Stimulated activated CD4-positive, alpha-beta T cell treated with anti-CD3 and anti-CD28 coated beads, TNF-alpha, amount 100 ng/mL, for 4 hours (primary cell): Measurements from ENCODE around the gene MAP4K3.
"Not testable (repeated sequence)": the region's sequence is repeated elsewhere in the genome, so short reads cannot be mapped to it uniquely, and the experiment has no call there.

Experiments
- DNase-seq, 3 experiments: peaks; one replicate each; pipeline ENCODE4 v3.0.0-alpha.2; 2020; ENCODE audit warnings: low read depth in 3 of 3

The MAP4K3 gene

DNA sequence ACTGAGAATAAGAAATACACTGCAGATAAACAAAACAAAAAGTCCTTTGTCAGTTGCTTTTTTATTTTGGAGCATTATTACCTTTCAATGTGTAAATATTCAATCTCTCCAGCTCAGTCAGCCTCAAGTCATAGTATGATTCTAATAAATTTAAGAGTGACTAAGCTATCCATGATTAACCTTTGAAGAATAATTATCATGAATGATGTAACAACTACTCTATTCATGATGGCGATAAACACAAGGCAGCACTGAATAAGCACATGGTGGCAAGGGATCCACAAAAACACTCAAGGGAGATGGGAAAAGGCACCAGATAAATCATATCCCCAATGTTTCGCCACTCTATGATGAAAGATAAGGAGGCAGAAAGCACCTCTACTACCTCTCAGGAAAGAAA is 67.0 kb downstream of the MAP4K3 start:
- no peak for DNase-seq

DNA sequence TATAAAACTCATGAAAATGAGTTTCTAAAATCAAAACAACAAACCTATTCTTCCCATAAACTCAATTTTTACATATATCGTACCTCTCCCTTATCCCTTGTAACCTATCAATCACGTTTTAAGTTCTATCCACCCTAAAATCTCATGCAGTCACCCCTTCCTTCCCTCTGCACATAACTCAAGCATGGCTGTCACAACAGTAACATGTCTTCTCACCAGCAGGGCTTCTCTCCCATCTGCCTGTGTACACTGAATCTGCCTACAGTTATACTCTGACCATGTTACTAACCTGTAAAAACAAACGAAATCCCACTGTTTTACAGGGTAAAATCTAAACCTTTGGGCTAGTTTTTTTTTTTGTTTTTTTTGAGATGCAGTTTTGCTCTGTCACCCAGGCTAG is 68.2 kb downstream of the MAP4K3 start:
- DNase-seq = no peak

DNA sequence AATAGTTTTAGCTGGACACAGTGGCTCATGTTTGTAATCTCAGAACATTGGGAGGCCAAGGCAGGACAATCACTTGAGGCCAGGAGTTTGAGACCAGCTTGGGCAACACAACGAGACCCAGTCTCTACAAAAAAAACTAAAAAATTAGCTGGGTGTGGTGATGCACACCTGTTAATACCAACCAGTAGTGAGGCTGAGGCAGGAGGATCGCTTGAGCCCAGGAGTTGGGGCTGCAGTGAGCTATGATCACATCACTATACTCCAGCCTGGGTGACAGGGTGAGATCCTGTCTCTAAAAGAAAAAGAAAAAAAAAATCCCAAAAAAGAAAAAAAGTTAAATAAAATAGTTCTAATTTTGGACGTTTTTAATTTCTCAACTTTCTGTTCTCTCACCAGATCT is 68.7 kb downstream of the MAP4K3 start:
- no peak for DNase-seq

DNA sequence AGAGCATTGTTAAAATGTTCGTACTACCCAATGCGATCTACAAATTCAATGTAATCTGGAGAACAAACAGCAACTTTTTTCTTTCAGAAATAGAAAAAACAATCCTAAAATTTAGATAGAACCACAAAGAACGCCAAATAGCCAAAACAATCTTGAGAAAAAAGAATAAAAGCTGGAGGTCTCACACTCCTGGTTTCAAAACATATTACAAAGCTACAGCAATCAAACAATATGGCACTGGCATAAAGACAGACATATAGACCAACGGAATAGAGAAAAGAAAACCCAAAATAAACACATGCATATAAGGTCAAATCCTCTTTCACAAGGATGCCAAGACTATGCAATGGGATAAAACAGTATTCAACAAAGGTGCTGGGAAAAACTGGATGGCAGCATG is 74.5 kb downstream of the MAP4K3 start:
- DNase-seq = no peak

DNA sequence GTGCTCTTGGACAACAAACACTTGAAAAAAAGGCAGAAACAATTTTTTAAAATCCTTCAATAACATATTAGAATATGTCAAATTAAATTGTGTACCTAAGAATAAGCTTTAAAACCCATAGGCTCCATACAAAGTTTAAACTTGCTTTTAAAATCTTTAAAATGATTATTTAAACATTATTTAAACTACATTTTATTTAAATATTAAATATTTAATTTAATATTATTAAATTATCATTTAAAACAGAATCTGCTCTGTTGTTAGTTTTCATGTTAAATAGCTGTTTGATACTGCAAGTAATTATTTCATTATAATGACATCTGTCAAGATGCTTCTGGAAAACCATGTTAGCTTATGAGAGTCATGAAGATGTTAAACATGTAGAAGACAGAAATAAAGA is 75.6 kb downstream of the MAP4K3 start:
- no peak for DNase-seq

DNA sequence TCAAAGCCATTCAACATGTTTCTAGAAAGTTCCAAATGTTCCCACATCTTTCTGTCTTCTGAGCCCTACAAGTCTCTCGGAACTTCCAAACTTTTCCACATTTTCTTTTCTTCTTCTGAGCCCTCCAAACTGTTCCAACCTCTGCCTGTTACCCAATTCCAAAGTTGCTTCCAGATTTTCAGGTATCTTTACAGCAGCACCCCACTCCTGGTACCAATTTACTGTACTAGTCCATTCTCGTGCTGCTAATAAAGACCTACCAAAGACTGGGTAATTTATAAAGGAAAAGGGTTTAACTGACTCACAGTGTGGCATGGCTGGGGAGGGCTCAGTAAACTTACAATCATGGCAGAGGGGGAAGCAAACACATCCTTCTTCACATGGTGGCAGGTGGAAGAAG is 76.7 kb downstream of the MAP4K3 start:
- not testable (repeated sequence) for DNase-seq

DNA sequence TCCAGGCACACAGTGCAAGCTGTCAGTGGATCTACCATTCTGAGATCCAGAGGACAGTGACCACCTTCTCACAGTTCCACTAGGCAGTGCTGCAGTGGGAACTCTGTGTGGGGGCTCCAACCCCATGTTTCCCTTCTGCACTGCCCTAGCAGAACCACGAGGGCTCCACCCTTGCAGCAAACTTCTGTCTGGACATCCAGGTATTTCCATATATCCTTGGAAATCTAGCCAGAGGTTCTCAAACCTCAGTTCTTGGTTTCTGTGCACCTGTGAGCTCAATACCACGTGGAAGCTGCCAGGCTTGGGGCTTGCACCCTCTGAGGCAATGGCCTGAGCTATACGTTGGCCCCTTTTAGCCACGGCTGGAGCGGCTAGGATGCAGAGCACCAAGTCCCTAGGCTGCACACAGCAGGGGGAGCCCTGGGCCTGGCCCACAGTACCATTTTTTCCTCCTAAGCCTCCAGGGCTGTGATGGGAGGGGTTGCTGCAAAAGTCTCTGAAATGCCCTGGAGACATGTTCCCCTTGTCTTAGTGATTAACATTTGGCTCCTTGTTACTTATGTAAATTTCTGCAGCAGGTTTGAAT is 77.5 kb downstream of the MAP4K3 start:
- no peak for DNase-seq

DNA sequence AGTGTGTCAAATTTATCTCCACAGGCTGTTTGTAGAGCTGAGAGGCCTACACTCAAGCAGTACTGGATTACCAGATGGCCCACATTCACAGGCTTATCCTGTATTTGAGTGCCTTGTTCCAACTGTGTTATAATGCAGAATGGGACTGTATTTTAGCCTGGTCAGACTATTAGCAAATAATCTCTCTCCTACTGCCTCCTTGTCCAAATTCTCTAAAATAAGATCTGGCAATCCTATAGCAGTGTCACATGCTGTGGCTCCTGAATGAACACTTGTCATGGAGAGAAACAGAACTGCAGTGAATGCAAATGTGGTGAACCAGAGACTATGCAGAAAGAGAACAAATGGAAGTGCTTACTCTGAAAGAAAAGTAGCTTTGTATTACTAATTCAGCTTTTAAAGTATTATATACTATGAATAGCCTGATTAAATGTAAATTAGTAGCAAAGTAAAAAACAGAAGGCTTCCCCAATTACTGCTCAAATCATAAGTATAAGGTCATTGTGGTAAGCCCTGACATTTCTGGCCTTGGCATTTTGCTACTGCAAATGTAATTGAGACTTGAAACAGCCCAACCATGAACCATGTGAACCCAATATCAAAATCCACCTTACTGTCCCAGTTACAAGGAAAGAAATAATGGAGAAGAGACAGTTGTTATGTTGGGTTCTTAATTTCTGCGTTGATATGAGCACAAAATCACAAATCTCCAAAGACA is 80.0 kb downstream of the MAP4K3 start:
- DNase-seq = no peak

DNA sequence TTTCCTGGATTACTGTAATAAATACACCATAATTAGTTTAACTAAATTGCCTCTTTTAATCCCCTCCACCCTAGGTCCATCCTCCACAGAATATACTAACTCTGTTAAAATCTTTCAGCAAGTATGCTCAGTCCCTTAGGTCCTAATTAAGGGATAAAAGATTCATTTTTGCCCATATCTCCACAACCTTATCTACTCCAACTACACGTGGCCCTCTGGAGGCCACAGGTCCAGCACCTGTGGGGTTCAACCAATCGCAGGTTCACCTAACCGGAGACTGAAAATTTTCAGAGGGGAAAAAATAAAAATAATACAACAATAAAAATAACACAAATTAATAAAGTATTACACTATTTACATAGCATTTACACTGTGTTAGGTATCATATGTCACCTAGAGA is 86.4 kb downstream of the MAP4K3 start:
- no peak for DNase-seq

DNA sequence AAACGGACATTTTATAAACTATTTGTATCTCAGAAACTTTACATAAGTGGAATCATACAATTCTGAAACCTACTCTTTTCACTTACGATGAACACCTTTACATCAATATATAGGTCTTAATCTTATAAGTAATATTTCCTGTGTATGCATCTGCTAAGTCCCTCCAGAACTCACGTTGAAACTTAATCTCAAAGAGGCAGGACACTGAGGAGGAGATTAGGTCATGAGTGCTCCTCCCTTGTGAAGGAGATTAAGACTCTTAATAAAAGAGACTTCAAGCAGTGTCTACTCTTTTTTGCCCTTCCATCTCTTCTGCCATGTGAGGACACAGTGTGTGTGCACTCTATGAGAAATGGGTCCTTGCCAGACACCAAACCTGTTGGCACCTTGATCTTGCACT is 98.6 kb downstream of the MAP4K3 start:
- no peak for DNase-seq

DNA sequence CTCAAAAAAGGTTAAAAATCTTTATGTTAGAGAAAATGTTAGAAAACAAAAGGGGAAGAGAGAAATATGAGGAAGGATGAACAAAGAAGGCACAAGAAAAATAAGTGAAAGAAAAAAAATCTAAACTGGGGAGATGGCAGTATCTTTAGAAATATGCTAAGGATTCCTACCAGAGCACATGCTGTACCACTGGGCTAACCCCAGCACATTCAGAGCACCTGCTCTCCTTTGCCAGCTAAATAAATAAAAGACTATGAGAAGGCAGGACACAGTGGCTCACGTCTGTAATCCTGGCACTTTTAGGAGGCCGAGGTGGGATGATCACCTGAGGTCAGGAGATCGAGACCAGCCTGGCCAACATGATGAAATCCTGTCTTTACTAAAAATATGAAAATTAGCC is 101.2 kb downstream of the MAP4K3 start:
- no peak for DNase-seq

DNA sequence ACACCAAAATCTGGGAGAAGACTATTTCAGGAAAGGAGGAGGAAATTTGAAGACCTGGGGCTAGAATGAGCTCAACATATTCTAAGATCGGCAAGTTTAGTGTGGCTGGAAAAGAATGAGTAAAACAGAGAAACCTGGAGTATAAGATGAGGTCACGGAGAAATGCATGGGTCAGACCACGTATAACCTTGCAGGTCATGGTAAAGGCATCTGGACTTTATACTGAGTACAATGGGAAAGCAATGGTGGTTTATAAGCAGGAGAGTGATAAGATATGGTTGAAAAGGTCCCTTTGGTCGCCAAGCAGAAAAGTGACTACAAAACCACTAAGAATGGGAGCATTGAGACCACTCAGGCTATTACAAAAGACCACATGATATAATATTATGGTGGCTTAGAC is 102.1 kb downstream of the MAP4K3 start:
- DNase-seq = no peak

DNA sequence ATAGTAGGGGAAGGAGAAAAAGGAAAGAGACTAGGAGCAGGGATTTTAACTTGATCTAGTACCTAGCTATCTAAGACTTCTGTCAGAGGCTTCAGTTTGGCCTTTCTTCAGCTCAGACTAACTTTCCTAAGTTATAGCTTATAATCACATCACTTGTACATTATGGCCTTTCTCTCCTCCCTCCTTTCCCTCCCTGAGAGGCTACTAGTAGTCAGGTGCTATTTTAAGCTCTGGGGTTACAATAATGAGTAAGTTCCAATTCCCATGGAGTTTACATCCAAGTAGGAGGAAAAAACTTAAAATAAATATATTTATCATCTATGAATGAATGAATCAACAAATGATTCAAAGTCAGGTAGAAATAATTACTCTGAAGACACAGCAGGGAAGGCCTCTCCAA is 102.6 kb downstream of the MAP4K3 start:
- no peak for DNase-seq

DNA sequence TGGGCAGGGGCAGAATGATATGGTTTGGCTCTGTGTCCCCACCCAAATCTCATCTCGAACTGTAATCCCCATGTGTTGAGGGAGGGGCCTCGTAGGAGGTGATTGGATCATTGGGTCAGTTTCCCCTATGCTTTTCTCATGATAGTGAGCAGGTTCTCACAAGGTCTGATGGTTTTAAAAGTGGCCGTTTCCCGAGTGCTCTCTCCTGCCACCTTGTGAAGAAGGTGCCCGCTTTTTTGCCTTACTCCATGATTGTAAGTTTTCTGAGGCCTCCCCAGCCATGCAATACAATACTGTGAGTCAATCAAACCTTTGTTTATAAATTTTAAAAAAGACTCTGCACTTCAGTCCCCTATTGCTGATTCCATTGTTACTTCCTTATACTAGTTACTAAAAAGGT is 110.4 kb downstream of the MAP4K3 start:
- no peak for DNase-seq

DNA sequence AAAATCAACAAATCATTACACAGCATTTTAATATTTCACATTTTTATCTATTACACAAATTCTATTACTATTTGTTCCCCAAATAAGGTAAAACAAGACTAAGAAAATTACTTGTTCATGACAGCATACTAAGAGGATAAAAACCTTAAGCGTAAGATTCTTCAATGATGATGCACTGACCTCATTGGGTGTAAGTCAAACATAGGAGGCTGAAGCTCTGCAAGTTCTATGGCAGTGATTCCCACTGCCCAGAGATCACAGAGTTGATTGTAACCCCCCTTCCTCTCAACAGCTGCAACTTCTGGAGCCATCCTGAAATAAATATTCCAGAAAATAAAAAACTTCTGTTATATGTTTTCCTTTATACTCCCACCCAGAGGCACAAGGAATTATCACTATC is 111.1 kb downstream of the MAP4K3 start:
- no peak for DNase-seq

DNA sequence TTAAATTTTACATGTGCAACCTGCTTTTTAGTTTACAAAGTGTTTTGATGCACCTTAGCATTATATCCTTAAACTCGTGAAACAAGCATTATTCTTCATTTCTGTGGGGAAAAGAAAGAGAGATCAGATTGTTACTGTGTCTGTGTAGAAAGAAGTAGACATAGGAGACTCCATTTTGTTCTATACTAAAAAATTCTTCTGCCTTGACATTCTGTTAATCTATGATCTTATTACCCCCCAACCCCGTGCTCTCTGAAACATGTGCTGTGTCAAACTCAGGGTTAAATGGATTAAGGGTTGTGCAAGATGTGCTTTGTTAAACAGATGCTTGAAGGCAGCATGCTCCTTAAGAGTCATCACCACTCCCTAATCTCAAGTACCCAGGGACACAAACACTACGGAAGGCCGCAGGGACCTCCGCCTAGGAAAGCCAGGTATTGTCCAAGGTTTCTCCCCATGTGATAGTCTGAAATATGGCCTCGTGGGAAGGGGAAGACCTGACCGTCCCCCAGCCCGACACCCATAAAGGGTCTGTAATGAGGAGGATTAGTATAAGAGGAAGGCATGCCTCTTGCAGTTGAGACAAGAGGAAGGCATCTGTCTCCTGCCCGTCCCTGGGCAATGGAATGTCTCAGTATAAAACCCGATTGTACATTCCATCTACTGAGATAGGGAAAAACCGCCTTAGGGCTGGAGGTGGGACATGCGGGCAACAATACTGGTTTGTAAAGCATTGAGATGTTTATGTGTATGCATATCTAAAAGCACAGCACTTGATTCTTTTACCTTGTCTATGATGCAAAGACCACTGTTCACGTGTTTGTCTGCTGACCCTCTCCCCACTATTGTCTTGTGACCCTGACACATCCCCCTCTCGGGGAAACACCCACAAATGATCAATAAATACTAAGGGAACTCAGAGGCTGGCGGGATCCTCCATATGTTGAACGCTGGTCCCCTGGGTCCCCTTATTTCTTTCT is 115.7 kb downstream of the MAP4K3 start:
- DNase-seq = not testable (repeated sequence)

DNA sequence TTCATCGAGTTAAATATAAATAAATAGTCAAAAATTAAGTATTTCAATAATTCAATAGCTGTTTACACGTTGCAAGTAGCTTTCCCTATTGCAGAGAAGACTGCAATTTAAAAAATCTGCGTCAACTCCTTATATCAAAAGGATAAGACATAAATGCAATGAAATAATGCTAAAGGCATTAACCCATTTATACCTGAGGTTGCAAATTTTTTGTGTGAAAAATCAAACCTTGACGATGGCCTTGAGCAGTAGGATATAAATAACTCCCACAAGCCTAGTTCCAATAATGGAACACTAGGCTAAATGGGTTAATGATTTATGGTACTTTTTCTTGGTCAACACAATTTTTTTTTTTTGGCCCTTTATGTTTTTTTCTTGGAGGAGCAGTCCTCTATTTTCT is 116.9 kb downstream of the MAP4K3 start:
- no peak for DNase-seq

DNA sequence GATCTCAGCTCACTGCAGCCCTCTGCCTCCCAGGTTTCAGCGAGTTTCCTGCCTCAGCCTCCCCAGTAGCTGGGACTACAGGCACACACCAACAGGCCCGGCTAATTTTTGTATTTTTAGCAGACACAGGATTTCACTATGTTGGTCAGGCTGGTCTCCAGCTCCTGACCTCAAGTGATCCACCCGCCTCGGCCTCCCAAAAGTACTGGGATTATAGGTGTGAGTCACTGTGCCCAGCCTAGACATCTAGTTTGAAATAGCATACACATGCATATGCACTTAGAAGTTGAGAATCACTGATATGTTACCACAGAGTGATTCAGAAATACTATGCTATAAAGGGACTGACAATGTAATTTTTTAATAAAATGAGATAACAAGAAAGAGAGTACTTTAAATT is 123.5 kb downstream of the MAP4K3 start:
- no peak for DNase-seq

DNA sequence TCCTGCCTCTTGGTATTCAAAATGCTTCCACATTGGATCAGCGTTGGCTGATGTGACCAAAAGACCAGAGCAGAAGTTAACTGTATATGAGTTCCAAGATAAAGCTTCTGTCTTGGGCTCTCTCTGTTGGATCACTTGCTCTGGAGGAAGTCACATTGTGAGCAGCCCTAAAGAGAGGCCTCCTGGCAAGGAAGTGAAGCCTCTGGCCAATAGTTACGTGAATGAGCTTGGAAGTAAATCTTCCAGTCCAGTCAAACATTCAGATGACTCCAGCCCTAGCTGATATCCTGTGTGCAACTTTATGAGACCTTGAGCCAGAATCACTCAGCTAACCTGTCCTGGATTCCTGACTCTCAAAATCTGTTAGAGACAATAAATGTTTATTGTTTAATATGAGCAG is 125.6 kb downstream of the MAP4K3 start:
- no peak for DNase-seq

DNA sequence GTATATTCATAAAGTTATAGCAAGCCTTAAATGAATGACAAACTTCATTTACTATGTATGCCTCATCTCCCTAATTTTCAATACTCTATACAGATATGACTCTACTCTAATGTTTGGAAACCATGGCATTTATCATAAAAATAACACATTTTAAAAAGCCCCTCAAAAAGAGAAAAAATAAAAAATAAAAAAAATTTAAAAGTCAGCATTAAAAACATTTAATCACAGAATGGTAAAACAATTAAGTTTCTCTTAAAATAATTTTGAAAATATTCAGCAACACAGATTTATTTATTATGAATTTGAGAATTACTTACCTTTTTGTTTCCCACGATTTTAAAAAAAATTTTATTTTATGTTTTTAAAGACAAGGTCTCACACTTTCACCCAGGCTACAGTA is 128.3 kb downstream of the MAP4K3 start:
- DNase-seq = no peak

DNA sequence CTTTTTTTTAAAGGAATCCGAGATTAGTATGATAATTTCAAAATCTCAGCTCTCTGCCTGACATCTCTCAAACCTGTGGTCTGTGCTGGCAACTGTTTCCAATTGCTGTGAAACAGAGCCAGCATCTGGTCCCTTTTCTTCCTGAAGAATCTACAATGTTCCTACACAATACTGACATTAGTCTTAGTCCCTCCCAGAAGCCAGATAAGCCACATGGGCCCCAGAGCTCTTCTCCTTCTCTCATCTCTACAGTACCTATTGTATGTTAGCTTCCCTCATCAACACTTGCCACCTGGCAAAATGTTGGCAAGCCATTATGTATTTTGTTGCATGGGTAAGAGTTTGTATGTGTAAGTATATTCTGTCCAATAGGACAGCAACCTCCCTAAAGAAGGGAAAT is 130.5 kb downstream of the MAP4K3 start:
- DNase-seq = no peak

DNA sequence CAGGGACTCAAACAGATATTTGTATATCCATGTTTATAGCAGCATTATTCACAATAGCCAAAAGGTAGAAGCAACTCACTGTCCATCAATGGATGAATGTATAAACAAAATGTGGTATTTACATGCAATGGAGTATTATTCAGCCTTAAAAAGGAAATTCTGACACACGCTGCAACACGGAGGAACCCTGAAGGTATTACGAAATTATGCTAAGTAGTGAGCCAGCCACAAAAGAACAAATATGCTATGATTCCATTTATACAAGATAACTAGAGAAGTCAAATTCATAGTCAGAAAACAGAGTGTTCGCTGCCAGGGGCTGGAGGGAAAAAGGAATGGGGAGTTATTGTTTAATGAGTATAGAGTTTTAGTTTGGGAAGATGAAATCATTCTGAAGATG is 132.4 kb downstream of the MAP4K3 start:
- no peak for DNase-seq

DNA sequence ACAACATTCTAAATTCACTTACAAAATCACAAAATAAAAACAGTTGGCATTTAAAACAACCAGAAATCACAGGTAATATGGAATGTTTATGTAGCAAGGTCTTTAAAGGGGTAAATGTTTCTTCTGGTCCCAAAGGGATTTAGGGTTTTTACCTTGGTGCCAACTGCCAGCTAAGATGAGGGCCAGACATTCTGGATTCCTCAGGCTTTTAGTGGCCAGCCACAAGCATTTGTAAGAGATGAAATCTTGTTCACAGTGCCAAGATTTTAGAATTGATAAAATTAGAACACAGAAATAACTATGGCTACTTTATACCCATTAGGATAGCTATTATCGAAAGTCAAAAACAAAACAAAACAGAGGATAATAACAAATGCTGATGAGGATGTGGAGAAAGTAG is 132.9 kb downstream of the MAP4K3 start:
- no peak for DNase-seq
